ENCODE measurements around the gene ABCE1. TPM values are rescaled to one million over a fixed set of nuclear protein-coding genes. Genes with fewer than 3 reads are reported as not detected.

The ABCE1 gene
- total and polyA plus RNA-seq, 2 donors (not counting 3 experiments of a cell fraction or from before 2014, with no cell fraction given), result 38.4 to 114 TPM

GRCh38 chr4:145130788-145131399 lies 32.8 kb downstream of the ABCE1 start:
- H3K79me2 ChIP-seq (ENCODE audit: control insufficient read depth, insufficient read depth, low read length), result no peaks in the 10 kb centered on the region
- H3K9ac ChIP-seq (replicated peaks; ENCODE audit: extremely low read depth, insufficient read depth, low read length), result no peak overlapping the region
- FAIRE-seq, result no peak
- CTCF ChIA-PET, result interaction anchor here (1.0 to 1.5 kb wide), 4 partner anchors 10 to 486 kb away, joined by 3 to 4 read pairs (median 4); no protein-coding TSS in a partner anchor
- H3K4me1 ChIP-seq (ENCODE audit: control insufficient read depth, extremely low read depth, insufficient read depth, low read length), result peaks cover 16% of the 10 kb centered on the region
- POLR2A ChIA-PET, result no interaction called here
- H2AFZ ChIP-seq (ENCODE audit: low read depth, low read length), result no peak overlapping the region
- intact Hi-C loops (cut with micrococcal nuclease), result no loop called here
- peak overlapping the region; percentile 18 for H3K27ac ChIP-seq (ENCODE audit: insufficient read depth, low read depth, low read length)
- no peaks in the 10 kb centered on the region for H3K9me1 ChIP-seq (replicated peaks; ENCODE audit: control insufficient read depth, extremely low read depth, insufficient read depth, low read length)
- no peaks in the 10 kb centered on the region for H4K20me1 ChIP-seq (replicated peaks; ENCODE audit: control insufficient read depth, extremely low read depth, insufficient read depth, low read length)
- dilution Hi-C loops (cut with MboI; ENCODE audit: extremely low pct_ligation_motif_present, low sequenced_read_pairs), result no loop called here
- H3K4me3 ChIP-seq (replicated peaks in 1 of 3; ENCODE audit: insufficient read depth in 1 of 3, low read depth in 1 of 3, low read length in 3 of 3), result no peak overlapping the region
- H3K4me2 ChIP-seq (ENCODE audit: insufficient read depth, low read length), result no peak overlapping the region
- peaks cover 2 to 21% of the 10 kb centered on the region in 2 experiments for H3K36me3 ChIP-seq (ENCODE audit: control insufficient read depth in 2 of 2, extremely low read depth in 1 of 2, insufficient read depth in 2 of 2, low read length in 2 of 2)
- H3K27me3 ChIP-seq (ENCODE audit: control insufficient read depth in 2 of 2, insufficient read depth in 2 of 2, low read length in 2 of 2), result no peaks in the 10 kb centered on the region
- peak; percentile 44 for DNase-seq (ENCODE audit: low read depth, low spot score)
- BruUV-seq (replicated peaks), result no TSS peak
- H3K9me3 ChIP-seq (replicated peaks; ENCODE audit: control insufficient read depth, insufficient read depth, low read length), result no peaks in the 10 kb centered on the region
- TF ChIP-seq GATA2 (IDR thresholded peaks at IDR 0.05; ENCODE audit: insufficient read depth, insufficient read length, low read depth, low read length) (no peak), POLR2AphosphoS5 (IDR thresholded peaks at IDR 0.05; ENCODE audit: insufficient read depth, low read depth, low read length) (peak; percentile 36)

GRCh38 chr4:145131848-145132247 lies 33.7 kb downstream of the ABCE1 start:
- no peak for TF ChIP-seq MYC (IDR thresholded peaks at IDR 0.05; ENCODE audit: low read depth, low read length)
- ChIA-PET CTCF (interaction anchor here (1.4 to 1.9 kb wide), 3 partner anchors 20 to 485 kb away, joined by 3 to 6 read pairs (median 4); no protein-coding TSS in a partner anchor), POLR2A (no interaction called here)
- Histone ChIP-seq H4K20me1 (replicated peaks; ENCODE audit: control insufficient read depth, extremely low read depth, insufficient read depth, low read length) (no peaks in the 10 kb centered on the region), H3K9ac (replicated peaks; ENCODE audit: extremely low read depth, insufficient read depth, low read length) (no peak overlapping the region), H3K9me1 (replicated peaks; ENCODE audit: control insufficient read depth, extremely low read depth, insufficient read depth, low read length) (no peaks in the 10 kb centered on the region), H3K79me2 (ENCODE audit: control insufficient read depth, insufficient read depth, low read length) (no peaks in the 10 kb centered on the region), H3K27me3 (ENCODE audit: control insufficient read depth in 2 of 2, insufficient read depth in 2 of 2, low read length in 2 of 2) (no peaks in the 10 kb centered on the region), H3K36me3 (ENCODE audit: control insufficient read depth in 2 of 2, extremely low read depth in 1 of 2, insufficient read depth in 2 of 2, low read length in 2 of 2) (peaks cover 2 to 16% of the 10 kb centered on the region in 2 experiments), H3K4me1 (ENCODE audit: control insufficient read depth, extremely low read depth, insufficient read depth, low read length) (peaks cover 16% of the 10 kb centered on the region), H3K27ac (ENCODE audit: insufficient read depth, low read depth, low read length) (no peak overlapping the region), H3K9me3 (replicated peaks; ENCODE audit: control insufficient read depth, insufficient read depth, low read length) (no peaks in the 10 kb centered on the region), H2AFZ (ENCODE audit: low read depth, low read length) (no peak overlapping the region), H3K4me2 (ENCODE audit: insufficient read depth, low read length) (no peak overlapping the region), H3K4me3 (replicated peaks in 1 of 3; ENCODE audit: insufficient read depth in 1 of 3, low read depth in 1 of 3, low read length in 3 of 3) (no peak overlapping the region)
- BruUV-seq (replicated peaks), result no TSS peak
- intact Hi-C loops (cut with micrococcal nuclease), result no loop called here
- DNase-seq (ENCODE audit: low read depth, low spot score), result no peak
- no peak for FAIRE-seq
- dilution Hi-C loops (cut with MboI; ENCODE audit: extremely low pct_ligation_motif_present, low sequenced_read_pairs), result no loop called here
